ENCODE data around the gene RALY.

DNA sequence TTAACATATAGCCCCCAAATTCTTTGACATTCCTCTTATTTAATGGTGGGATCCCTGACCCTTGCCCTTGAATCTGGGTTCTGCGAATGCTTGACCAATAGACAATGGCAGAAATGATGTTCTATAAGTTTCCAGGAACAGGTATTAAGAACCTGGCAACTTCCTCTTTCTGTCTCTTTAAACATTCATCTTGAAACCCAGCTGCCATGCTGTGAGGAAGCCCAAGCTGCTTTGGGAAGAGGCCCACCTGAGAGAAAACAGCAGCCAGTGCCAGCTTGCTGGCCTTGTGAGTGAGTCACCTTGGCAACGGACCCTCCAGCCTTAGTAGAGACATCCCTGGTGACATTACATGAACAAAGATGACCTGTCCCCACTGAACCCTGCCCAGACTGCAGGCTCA lies 45.2 kb upstream of the RALY start:
- TF ChIP-seq, protein P1, sequence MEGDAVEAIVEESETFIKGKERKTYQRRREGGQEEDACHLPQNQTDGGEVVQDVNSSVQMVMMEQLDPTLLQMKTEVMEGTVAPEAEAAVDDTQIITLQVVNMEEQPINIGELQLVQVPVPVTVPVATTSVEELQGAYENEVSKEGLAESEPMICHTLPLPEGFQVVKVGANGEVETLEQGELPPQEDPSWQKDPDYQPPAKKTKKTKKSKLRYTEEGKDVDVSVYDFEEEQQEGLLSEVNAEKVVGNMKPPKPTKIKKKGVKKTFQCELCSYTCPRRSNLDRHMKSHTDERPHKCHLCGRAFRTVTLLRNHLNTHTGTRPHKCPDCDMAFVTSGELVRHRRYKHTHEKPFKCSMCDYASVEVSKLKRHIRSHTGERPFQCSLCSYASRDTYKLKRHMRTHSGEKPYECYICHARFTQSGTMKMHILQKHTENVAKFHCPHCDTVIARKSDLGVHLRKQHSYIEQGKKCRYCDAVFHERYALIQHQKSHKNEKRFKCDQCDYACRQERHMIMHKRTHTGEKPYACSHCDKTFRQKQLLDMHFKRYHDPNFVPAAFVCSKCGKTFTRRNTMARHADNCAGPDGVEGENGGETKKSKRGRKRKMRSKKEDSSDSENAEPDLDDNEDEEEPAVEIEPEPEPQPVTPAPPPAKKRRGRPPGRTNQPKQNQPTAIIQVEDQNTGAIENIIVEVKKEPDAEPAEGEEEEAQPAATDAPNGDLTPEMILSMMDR (IDR thresholded peaks at IDR 0.05), result no peak
- TF ChIP-seq POLR2A (IDR thresholded peaks at IDR 0.05), result no peak

All from body of pancreas (tissue), 4 donors.